WTC11 (cell line): ENCODE data around the gene PPARA.

ENCODE experiments used
- ATF2 ChIP-seq: sonication (generic); formaldehyde crosslinking; IDR thresholded peaks from 2 replicates; pipeline ENCODE4 v1.8.1; 2022; ENCODE audit warnings: low read depth, missing genetic modification reagents, borderline replicate concordance
- CREM ChIP-seq: sonication (generic); formaldehyde crosslinking; IDR thresholded peaks from 2 replicates; pipeline ENCODE4 v1.8.1; 2022; ENCODE audit warnings: mild to moderate bottlenecking, missing genetic modification reagents, moderate library complexity
- CTCF ChIP-seq: fragments of 200-600 bp; IDR thresholded peaks from 2 replicates; pipeline ENCODE4 v1.8.0; 2022; ENCODE audit warnings: antibody characterized with exemption

- TF ChIP-seq CTCF: no peak
- no peak for TF ChIP-seq CREM (CRISPR knock-in tag)
- no peak for TF ChIP-seq ATF2 (CRISPR knock-in tag)
Measured at GRCh38 chr22:46240073-46240472, 89.7 kb downstream of the PPARA start.
